NCI-H2081 (cell line): ENCODE measurements around the gene PHLDB2.
A peak's percentile ranks its signal among the peaks of the same experiment; 100 is the strongest.

Experiments used
- DNase-seq, 2 experiments: peaks; one replicate each; lab custom pipeline; 2025; lab: John Stamatoyannopoulos, UW

The PHLDB2 gene

DNA sequence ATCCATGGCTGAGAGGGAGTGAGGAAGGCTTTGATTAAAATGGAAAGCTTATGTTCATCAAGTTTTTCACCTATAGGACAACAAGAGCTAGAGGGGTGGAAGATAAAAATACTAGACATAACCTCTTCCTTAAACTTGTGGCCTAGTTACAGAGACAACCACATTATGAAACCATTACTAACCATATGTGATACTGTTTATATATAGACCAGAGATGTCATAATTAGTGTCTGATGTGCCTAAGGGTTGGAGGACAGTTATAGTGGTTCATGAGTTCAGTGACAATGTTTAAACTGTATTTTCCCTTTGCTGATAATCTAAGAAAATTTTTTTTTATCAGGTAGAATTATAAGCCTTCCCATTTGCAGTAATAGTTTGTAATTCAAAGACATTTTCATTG lies 23.7 kb downstream of the PHLDB2 start:
- DNase-seq = no peak

GRCh38 chr3:111884411-111885018 lies 25.4 kb downstream of the PHLDB2 start:
- no peak for DNase-seq

GRCh38 chr3:111885578-111885977 lies 26.5 kb downstream of the PHLDB2 start:
- DNase-seq = no peak

GRCh38 chr3:111890051-111890580 lies 31.1 kb downstream of the PHLDB2 start:
- DNase-seq = no peak

GRCh38 chr3:111892070-111892469 lies 33.0 kb downstream of the PHLDB2 start:
- DNase-seq = no peak

- peak; percentile 27 to 29 for DNase-seq
These were observed 36.0 kb downstream of the PHLDB2 start for GRCh38 chr3:111895071-111895470.

DNA sequence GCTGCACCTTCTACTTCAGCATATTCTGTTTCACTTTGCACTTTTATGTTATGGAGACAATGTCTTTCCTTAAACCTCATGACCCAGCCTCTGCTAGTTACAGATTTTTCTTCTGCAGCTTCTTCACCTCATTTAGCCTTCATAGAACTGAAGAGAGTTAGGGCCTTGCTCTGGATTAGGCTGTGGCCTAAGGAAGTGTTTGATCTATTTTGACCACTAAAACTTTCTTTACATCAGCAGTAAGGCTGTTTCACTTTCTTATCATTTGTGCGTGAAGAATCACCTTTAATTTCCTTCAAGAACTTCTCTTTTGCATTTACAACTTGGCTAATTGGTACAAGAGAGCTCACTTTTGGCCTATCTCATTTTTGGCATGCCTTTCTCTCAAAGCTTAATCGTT lies 40.9 kb downstream of the PHLDB2 start:
- no peak for DNase-seq

DNA sequence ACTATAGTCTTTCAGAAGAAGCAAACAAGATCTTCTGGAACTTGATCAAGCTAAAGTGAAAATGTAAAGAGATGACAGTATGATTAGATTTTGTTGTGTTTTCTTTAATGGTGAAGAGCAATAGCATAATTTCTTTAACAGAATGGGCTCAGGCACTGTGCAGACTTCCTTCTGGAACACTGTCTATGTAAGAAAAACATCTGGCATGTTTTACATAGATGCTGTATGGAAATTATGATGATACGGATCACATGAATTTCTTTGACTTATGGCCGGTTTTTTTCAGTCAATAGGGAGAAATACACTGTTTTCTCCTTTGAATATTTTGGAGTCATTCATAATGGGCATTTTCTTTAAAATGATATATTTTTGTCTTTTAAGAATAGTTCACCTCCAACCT lies 42.6 kb downstream of the PHLDB2 start:
- no peak for DNase-seq

- DNase-seq = no peak
These were observed 43.5 kb downstream of the PHLDB2 start for GRCh38 chr3:111902534-111902933.

- no peak for DNase-seq
These were observed 44.0 kb downstream of the PHLDB2 start for GRCh38 chr3:111903067-111903511.

GRCh38 chr3:111904376-111905241 lies 45.5 kb downstream of the PHLDB2 start:
- no peak for DNase-seq

DNA sequence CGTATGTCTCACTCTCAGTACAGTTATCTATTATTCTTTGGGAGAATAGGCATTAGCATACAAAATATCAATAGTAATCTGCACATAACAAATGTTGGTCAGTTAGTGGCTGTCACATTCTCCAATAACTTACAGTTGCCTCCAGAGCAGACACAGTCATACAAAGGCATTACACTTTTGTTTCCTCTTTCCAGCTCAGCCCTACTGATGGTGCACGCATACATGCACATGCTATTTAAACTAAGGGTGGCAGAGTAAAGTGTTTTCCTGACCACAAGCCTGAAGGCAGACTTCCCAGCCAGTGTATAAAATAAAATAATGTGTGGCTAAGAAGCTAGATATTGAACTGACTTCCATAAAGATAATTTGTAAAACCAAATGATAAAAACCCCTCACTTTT lies 47.6 kb downstream of the PHLDB2 start:
- DNase-seq = no peak

- no peak for DNase-seq
These were observed 48.1 kb downstream of the PHLDB2 start for GRCh38 chr3:111907151-111907550.

DNA sequence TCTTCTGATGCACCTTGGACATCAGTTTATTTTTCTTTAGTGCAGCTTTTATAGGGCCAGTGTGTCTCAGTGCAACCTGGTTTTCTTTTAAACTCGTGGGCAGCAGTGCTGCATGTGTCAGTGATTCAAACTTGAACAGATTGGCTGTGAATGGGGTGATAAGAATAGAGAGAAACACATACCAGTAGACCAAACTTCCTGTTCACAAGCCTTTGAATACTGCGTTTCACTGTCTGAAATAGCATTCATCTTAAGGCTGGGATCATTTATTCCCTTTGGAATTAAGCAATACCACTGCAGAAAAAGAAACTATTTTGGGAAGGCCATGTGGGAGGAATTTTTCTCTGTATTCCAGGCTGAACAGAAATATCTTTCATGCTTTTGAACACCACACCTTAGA lies 51.7 kb downstream of the PHLDB2 start:
- no peak for DNase-seq

- DNase-seq = no peak
These were observed 52.4 kb downstream of the PHLDB2 start for GRCh38 chr3:111911446-111911845.

- no peak for DNase-seq
These were observed 54.2 kb downstream of the PHLDB2 start for GRCh38 chr3:111913163-111913763.

- no peak for DNase-seq
These were observed 56.8 kb downstream of the PHLDB2 start for GRCh38 chr3:111915905-111916304.

GRCh38 chr3:111917300-111917699 lies 58.2 kb downstream of the PHLDB2 start:
- DNase-seq = no peak

GRCh38 chr3:111919370-111920065 lies 60.5 kb downstream of the PHLDB2 start:
- DNase-seq = no peak

- DNase-seq = no peak
These were observed 62.1 kb downstream of the PHLDB2 start for GRCh38 chr3:111921181-111921580.

- DNase-seq = no peak
These were observed 64.2 kb downstream of the PHLDB2 start for GRCh38 chr3:111923095-111923771.

GRCh38 chr3:111923806-111924205 lies 64.7 kb downstream of the PHLDB2 start:
- no peak for DNase-seq
